Measurements from ENCODE around the gene MRPL20.
A peak's percentile ranks its signal among the peaks of the same experiment; 100 is the strongest.
"Not testable (repeated sequence)": the region's sequence is repeated elsewhere in the genome, so short reads cannot be mapped to it uniquely, and the experiment has no call there.

The MRPL20 gene

GRCh38 chr1:1406101-1406820, 832 bp downstream of the MRPL20 start:
- peak in 1 of 4 experiments; percentile 7 for DNase-seq

- DNase-seq: peak; percentile 75 to 88 (median 84)
Observed at GRCh38 chr1:1403653-1404052, 3.4 kb downstream of the MRPL20 start.

GRCh38 chr1:1402901-1403392, 4.1 kb downstream of the MRPL20 start:
- not testable (repeated sequence) for DNase-seq

GRCh38 chr1:1402072-1402900, 4.8 kb downstream of the MRPL20 start:
- peak; percentile 19 to 60 (median 54) for DNase-seq

- DNase-seq: no peak
Observed at GRCh38 chr1:1401457-1402010, 5.6 kb downstream of the MRPL20 start.

- DNase-seq: no peak
Observed at GRCh38 chr1:1400576-1401456, 6.3 kb downstream of the MRPL20 start.

GRCh38 chr1:1399872-1400575, 7.1 kb downstream of the MRPL20 start:
- DNase-seq: peak in 3 of 4 experiments; percentile 16 to 36 (median 25)

GRCh38 chr1:1399187-1399871, 7.8 kb downstream of the MRPL20 start, which contains the start of gene CCNL2:
Gene CCNL2 (minus strand): TSS chr1:1399335. CDS start chr1:1399306, 29 bp downstream.
- peak; percentile 99 to 100 (median 100) for DNase-seq

- peak; percentile 32 to 62 (median 51) for DNase-seq
Observed at GRCh38 chr1:1398677-1399186, 8.4 kb downstream of the MRPL20 start.

- DNase-seq: peak in 3 of 4 experiments; percentile 15 to 34 (median 19)
Observed at GRCh38 chr1:1397839-1398523, 9.1 kb downstream of the MRPL20 start.

- DNase-seq: no peak
Observed at GRCh38 chr1:1395166-1395565, 11.9 kb downstream of the MRPL20 start.

GRCh38 chr1:1394116-1394515, 13.0 kb downstream of the MRPL20 start:
- DNase-seq: no peak

GRCh38 chr1:1393428-1393827, 13.7 kb downstream of the MRPL20 start:
- no peak for DNase-seq

- DNase-seq: no peak
Observed at GRCh38 chr1:1393014-1393413, 14.1 kb downstream of the MRPL20 start.

GRCh38 chr1:1391225-1391624, 15.9 kb downstream of the MRPL20 start:
- DNase-seq: peak in 1 of 4 experiments; percentile 15

GRCh38 chr1:1390675-1391074, 16.4 kb downstream of the MRPL20 start:
- no peak for DNase-seq

GRCh38 chr1:1388078-1388472, 19.0 kb downstream of the MRPL20 start:
- no peak for DNase-seq

GRCh38 chr1:1387098-1388077, 19.7 kb downstream of the MRPL20 start:
- no peak for DNase-seq

GRCh38 chr1:1385931-1386330, 21.2 kb downstream of the MRPL20 start:
- DNase-seq: no peak
